Mesodermal cell (in vitro differentiated cells): Measurements from ENCODE around the gene SLC35G1.

Source experiments
- H3K27ac ChIP-seq: 2 replicates; pipeline ENCODE4 v1.7.0; 2013; ENCODE audit warnings: mild to moderate bottlenecking, low read depth, low read length, moderate library complexity; ENCODE audit not compliant: severe bottlenecking
- H3K36me3 ChIP-seq: 2 replicates; pipeline ENCODE4 v1.7.1; 2013; ENCODE audit warnings: mild to moderate bottlenecking, low read length, moderate library complexity; ENCODE audit not compliant: control insufficient read depth, insufficient read depth
- H3K4me1 ChIP-seq: one replicate; pipeline ENCODE4 v1.7.1; 2013; ENCODE audit warnings: mild to moderate bottlenecking, low read length; ENCODE audit not compliant: insufficient read depth, control insufficient read depth, poor library complexity, severe bottlenecking
- H3K4me3 ChIP-seq: 2 replicates; pipeline ENCODE4 v1.7.0; 2013; ENCODE audit warnings: low read length, control low read depth, mild to moderate bottlenecking; ENCODE audit not compliant: insufficient read depth, poor library complexity, severe bottlenecking; ENCODE audit errors: extremely low read depth
- H3K9me3 ChIP-seq: 2 replicates; pipeline ENCODE4 v1.7.1; 2013; ENCODE audit warnings: mild to moderate bottlenecking, low read length, moderate library complexity; ENCODE audit not compliant: control insufficient read depth
- WGBS, 2 experiments: methylation state at CpG; one replicate each; pipeline ENCODE4 v1.1.5; 2013; ENCODE audit warnings: missing lambda C conversion rate in 2 of 2; ENCODE audit not compliant: insufficient coverage in 2 of 2; 5-methylcytosine and 5-hydroxymethylcytosine counted together

SLC35G1 gene

DNA sequence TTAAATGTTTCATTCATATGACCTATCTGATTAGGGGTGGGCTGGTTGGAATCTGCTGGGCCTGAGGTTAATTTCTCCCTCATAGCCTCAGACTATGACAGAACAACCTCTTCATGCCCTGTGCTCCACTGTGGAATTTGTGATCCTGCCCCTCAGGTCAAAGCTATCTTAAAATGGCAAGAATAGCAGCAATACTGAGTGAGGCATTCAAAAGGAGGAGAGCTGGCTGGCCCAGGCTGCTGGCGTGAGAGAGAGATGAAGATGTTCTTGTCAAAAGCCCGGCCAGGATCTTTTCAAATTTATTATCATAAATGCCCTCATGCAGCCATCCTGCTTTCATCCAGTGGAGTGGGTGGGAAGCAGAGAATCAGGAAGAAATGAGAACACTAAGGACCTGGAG is 58.1 kb downstream of the SLC35G1 start:
- no peak overlapping the region for H3K4me3 ChIP-seq
- 57 to 100% methylated on average over 1 of the region's 2 CpGs for WGBS, 2 experiments

More for the DNA sequence above, 58.1 kb downstream of the SLC35G1 start:
- H3K36me3 ChIP-seq = no peaks in the 10 kb centered on the region
- no peaks in the 10 kb centered on the region for H3K9me3 ChIP-seq
- H3K4me1 ChIP-seq = no peaks in the 10 kb centered on the region
- no peak overlapping the region for H3K27ac ChIP-seq
